22Rv1 (cell line): ENCODE measurements around the gene USP15.

Experiments used
- CTCF ChIP-seq: fragments of 450-650 bp; IDR thresholded peaks from 2 replicates; pipeline ENCODE4 v1.5.1; 2017; ENCODE audit warnings: mild to moderate bottlenecking
- ZFX ChIP-seq: fragments of 450-650 bp; IDR thresholded peaks from 2 replicates; pipeline ENCODE4 v1.6.1; 2017; ENCODE audit warnings: antibody characterized with exemption, borderline replicate concordance

- TF ChIP-seq CTCF (no peak), ZFX (no peak)
These were observed 198.4 kb downstream of the USP15 start for GRCh38 chr12:62458626-62459025.
